Neuronal stem cell (in vitro differentiated cells): ENCODE data around the gene PRDM10.

Source experiments
- DNase-seq: peaks from one replicate; pipeline ENCODE4 v3.0.0-alpha.2; 2013; ENCODE audit warnings: low spot score
- H2AFZ ChIP-seq: one replicate; pipeline ENCODE4 v1.6.1; 2013; ENCODE audit warnings: mild to moderate bottlenecking, low read length, inconsistent platforms
- H2AK5ac ChIP-seq: 2 replicates; pipeline ENCODE4 v1.6.1; 2013; ENCODE audit warnings: low read depth, mild to moderate bottlenecking, inconsistent platforms, low read length, moderate library complexity, mixed read lengths
- H2BK120ac ChIP-seq: 2 replicates; pipeline ENCODE4 v1.6.1; 2013; ENCODE audit warnings: low read depth, mild to moderate bottlenecking, inconsistent platforms, low read length, moderate library complexity, mixed read lengths
- H2BK12ac ChIP-seq: one replicate; pipeline ENCODE4 v1.6.1; 2013; ENCODE audit warnings: low read length, inconsistent platforms
- H2BK15ac ChIP-seq: 2 replicates; pipeline ENCODE4 v1.6.1; 2013; ENCODE audit warnings: mild to moderate bottlenecking, low read length, inconsistent platforms, mixed read lengths
- H2BK5ac ChIP-seq: one replicate; pipeline ENCODE4 v1.6.1; 2013; ENCODE audit warnings: inconsistent platforms, mild to moderate bottlenecking, low read length, moderate library complexity
- H3K14ac ChIP-seq: one replicate; pipeline ENCODE4 v1.6.1; 2013; ENCODE audit warnings: low read length, inconsistent platforms
- H3K18ac ChIP-seq: 2 replicates; pipeline ENCODE4 v1.6.1; 2013; ENCODE audit warnings: low read length, inconsistent platforms
- H3K23ac ChIP-seq: 2 replicates; pipeline ENCODE4 v1.6.1; 2013; ENCODE audit warnings: low read depth, mild to moderate bottlenecking, mixed read lengths, low read length, inconsistent platforms; ENCODE audit not compliant: poor library complexity
- H3K27ac ChIP-seq: replicated peaks from 3 replicates; pipeline ENCODE4 v1.5.1; 2013; ENCODE audit warnings: low read length, inconsistent platforms
- H3K27me3 ChIP-seq, 3 experiments: 2 replicates each; pipeline ENCODE4 v1.6.1; 2013; ENCODE audit warnings: low read length in 3 of 3, mild to moderate bottlenecking in 2 of 3, inconsistent platforms in 1 of 3, low read depth in 1 of 3, mixed read lengths in 1 of 3, moderate library complexity in 1 of 3; ENCODE audit not compliant: control insufficient read depth in 3 of 3, insufficient read depth in 3 of 3
- H3K36me3 ChIP-seq, 2 donors: replicated peaks in 1 of 2; 2 replicates each; pipeline ENCODE4 v1.6.1; 2013; ENCODE audit warnings: low read length in 2 of 2; ENCODE audit not compliant: control insufficient read depth in 2 of 2, insufficient read depth in 2 of 2
- H3K4ac ChIP-seq: 2 replicates; pipeline ENCODE4 v1.6.1; 2013; ENCODE audit warnings: inconsistent platforms, mild to moderate bottlenecking, low read length, moderate library complexity
- H3K4me1 ChIP-seq, 2 donors: 1 replicate in 1 of 2; 2 replicates in 1 of 2; pipeline ENCODE4 v1.6.1; 2013; ENCODE audit warnings: low read length in 2 of 2, low read depth in 1 of 2; ENCODE audit not compliant: control insufficient read depth in 2 of 2, insufficient read depth in 1 of 2
- H3K4me2 ChIP-seq: one replicate; pipeline ENCODE4 v1.6.1; 2013; ENCODE audit warnings: mild to moderate bottlenecking, low read length, inconsistent platforms; ENCODE audit not compliant: insufficient read depth, poor library complexity, severe bottlenecking
- H3K4me3 ChIP-seq, 2 donors: 2 replicates each; pipeline ENCODE4 v1.5.1; 2013; ENCODE audit warnings: low read length in 2 of 2, mild to moderate bottlenecking in 2 of 2, inconsistent platforms in 1 of 2, moderate library complexity in 1 of 2
- H3K79me1 ChIP-seq: one replicate; pipeline ENCODE4 v1.6.1; 2013; ENCODE audit warnings: low read depth, mild to moderate bottlenecking, inconsistent platforms, low read length, moderate library complexity
- H3K9ac ChIP-seq: one replicate; pipeline ENCODE4 v1.6.1; 2013; ENCODE audit warnings: mild to moderate bottlenecking, low read depth, low read length, inconsistent platforms; ENCODE audit not compliant: poor library complexity
- H3K9me3 ChIP-seq, 2 donors: replicated peaks in 1 of 2; 2 replicates each; pipeline versions ENCODE3 to v1.6.1; 2013; ENCODE audit warnings: low read length in 2 of 2, mild to moderate bottlenecking in 2 of 2, inconsistent platforms in 1 of 2, low read depth in 1 of 2, mixed read lengths in 1 of 2, moderate library complexity in 1 of 2; ENCODE audit not compliant: control insufficient read depth in 2 of 2, insufficient read depth in 1 of 2
- H4K8ac ChIP-seq: one replicate; pipeline ENCODE4 v1.6.1; 2013; ENCODE audit warnings: low read depth, mild to moderate bottlenecking, inconsistent platforms, low read length, moderate library complexity
- H4K91ac ChIP-seq: one replicate; pipeline ENCODE4 v1.6.1; 2013; ENCODE audit warnings: low read length, low read depth, mild to moderate bottlenecking, inconsistent platforms; ENCODE audit not compliant: poor library complexity
- WGBS, 2 donors: extraction: QIAGEN DNeasy Blood & Tissue Kit; methylation state at CpG; one replicate each; pipeline ENCODE4 v1.1.7; 2013; ENCODE audit warnings: missing lambda C conversion rate in 2 of 2, mixed read lengths in 1 of 2; ENCODE audit not compliant: insufficient read length in 2 of 2, insufficient replicate concordance in 1 of 2; ENCODE audit errors: extremely low coverage in 2 of 2; 5-methylcytosine and 5-hydroxymethylcytosine counted together

PRDM10 gene

GRCh38 chr11:129943036-129943435 lies 59.6 kb downstream of the PRDM10 start:
- no peak overlapping the region for H2AFZ ChIP-seq
- no peak overlapping the region for H3K9ac ChIP-seq
- no peak overlapping the region for H3K27ac ChIP-seq
- no peak overlapping the region for H3K4me2 ChIP-seq
- H3K23ac ChIP-seq, result no peak overlapping the region
- H2BK12ac ChIP-seq, result no peak overlapping the region
- no peak overlapping the region for H4K8ac ChIP-seq
- H3K36me3 ChIP-seq, result peaks cover 13 to 35% of the 10 kb centered on the region in 2 donors
- no peaks in the 10 kb centered on the region for H3K9me3 ChIP-seq
- no peaks in the 10 kb centered on the region for H3K27me3 ChIP-seq
- H3K79me1 ChIP-seq, result no peaks in the 10 kb centered on the region
- no peak overlapping the region for H2AK5ac ChIP-seq
- H3K4ac ChIP-seq, result no peak overlapping the region
- H2BK5ac ChIP-seq, result no peak overlapping the region
- no peak overlapping the region for H3K4me3 ChIP-seq
- no peak for DNase-seq
- no peaks in the 10 kb centered on the region for H3K4me1 ChIP-seq
- no peak overlapping the region for H2BK15ac ChIP-seq
- H3K14ac ChIP-seq, result no peak overlapping the region
- H4K91ac ChIP-seq, result no peak overlapping the region
- H3K18ac ChIP-seq, result no peak overlapping the region
- H2BK120ac ChIP-seq, result no peak overlapping the region

GRCh38 chr11:129939510-129939909 lies 63.1 kb downstream of the PRDM10 start:
- H3K4me2 ChIP-seq, result no peak overlapping the region
- no peak overlapping the region for H2BK5ac ChIP-seq
- no peak overlapping the region for H3K4me3 ChIP-seq
- H2BK15ac ChIP-seq, result no peak overlapping the region
- no peak overlapping the region for H4K91ac ChIP-seq
- no peak overlapping the region for H3K9ac ChIP-seq
- H3K23ac ChIP-seq, result no peak overlapping the region
- H3K9me3 ChIP-seq, result no peaks in the 10 kb centered on the region
- H3K14ac ChIP-seq, result no peak overlapping the region
- no peak overlapping the region for H4K8ac ChIP-seq
- no peak overlapping the region for H3K27ac ChIP-seq
- peaks cover 7 to 17% of the 10 kb centered on the region in 2 donors for H3K36me3 ChIP-seq
- H3K4me1 ChIP-seq, result peaks cover 2 to 5% of the 10 kb centered on the region in 2 donors
- H3K18ac ChIP-seq, result no peak overlapping the region
- no peak for DNase-seq
- H3K79me1 ChIP-seq, result no peaks in the 10 kb centered on the region
- no peaks in the 10 kb centered on the region for H3K27me3 ChIP-seq
- H2BK12ac ChIP-seq, result no peak overlapping the region
- no peak overlapping the region for H2AFZ ChIP-seq
- no CpG with 5 or more reads among the region's 4 CpGs for WGBS, 2 donors
- H3K4ac ChIP-seq, result no peak overlapping the region
- no peak overlapping the region for H2BK120ac ChIP-seq
- no peak overlapping the region for H2AK5ac ChIP-seq

DNA sequence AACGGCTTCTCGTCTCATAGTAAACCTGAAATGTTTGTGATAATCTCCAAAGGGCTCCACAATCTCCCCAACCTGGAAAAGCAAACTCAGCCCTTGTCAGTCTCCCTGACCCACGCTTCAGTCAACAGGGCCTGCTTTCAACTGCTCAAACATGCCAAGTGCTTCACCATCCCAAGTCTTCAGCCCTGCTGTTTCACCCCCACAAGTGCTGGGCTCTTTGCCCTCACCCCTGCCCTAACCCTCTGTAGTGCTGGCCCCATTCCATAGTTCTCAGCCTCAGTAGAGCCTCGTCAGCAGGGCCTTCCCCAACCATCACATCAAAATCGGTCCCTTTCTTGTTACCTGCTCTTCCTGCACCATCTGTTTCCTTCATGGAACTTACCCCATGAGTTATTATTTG lies 63.9 kb downstream of the PRDM10 start:
- no peak overlapping the region for H2AK5ac ChIP-seq
- H3K9ac ChIP-seq, result no peak overlapping the region
- no peak overlapping the region for H3K4me3 ChIP-seq
- no peak overlapping the region for H2BK120ac ChIP-seq
- H3K4me2 ChIP-seq, result no peak overlapping the region
- no peaks in the 10 kb centered on the region for H3K9me3 ChIP-seq
- DNase-seq, result no peak
- no peak overlapping the region for H3K4ac ChIP-seq
- H3K18ac ChIP-seq, result no peak overlapping the region
- no peak overlapping the region for H3K23ac ChIP-seq
- H2BK5ac ChIP-seq, result no peak overlapping the region
- H2BK15ac ChIP-seq, result no peak overlapping the region
- no CpG with 5 or more reads among the region's 5 CpGs for WGBS, 2 donors
- peaks cover 11 to 22% of the 10 kb centered on the region in 2 donors for H3K36me3 ChIP-seq
- H3K79me1 ChIP-seq, result no peaks in the 10 kb centered on the region
- H4K91ac ChIP-seq, result no peak overlapping the region
- H3K4me1 ChIP-seq, result peaks cover 2 to 5% of the 10 kb centered on the region in 2 donors
- H3K14ac ChIP-seq, result no peak overlapping the region
- no peak overlapping the region for H3K27ac ChIP-seq
- H4K8ac ChIP-seq, result no peak overlapping the region
- H3K27me3 ChIP-seq, result no peaks in the 10 kb centered on the region
- H2AFZ ChIP-seq, result no peak overlapping the region
- H2BK12ac ChIP-seq, result no peak overlapping the region

GRCh38 chr11:129937592-129938238 lies 64.9 kb downstream of the PRDM10 start:
- H3K4me2 ChIP-seq, result no peak overlapping the region
- H3K9me3 ChIP-seq, result no peaks in the 10 kb centered on the region
- H2AK5ac ChIP-seq, result no peak overlapping the region
- H3K23ac ChIP-seq, result no peak overlapping the region
- no peak overlapping the region for H2BK12ac ChIP-seq
- peaks cover 2 to 5% of the 10 kb centered on the region in 2 donors for H3K4me1 ChIP-seq
- peaks cover 12 to 24% of the 10 kb centered on the region in 2 donors for H3K36me3 ChIP-seq
- no peak overlapping the region for H4K91ac ChIP-seq
- H3K4ac ChIP-seq, result no peak overlapping the region
- no CpG with 5 or more reads among the region's 4 CpGs for WGBS, 2 donors
- H3K79me1 ChIP-seq, result no peaks in the 10 kb centered on the region
- H2AFZ ChIP-seq, result no peak overlapping the region
- no peak overlapping the region for H3K14ac ChIP-seq
- H2BK15ac ChIP-seq, result no peak overlapping the region
- no peaks in the 10 kb centered on the region for H3K27me3 ChIP-seq
- H4K8ac ChIP-seq, result no peak overlapping the region
- H3K18ac ChIP-seq, result no peak overlapping the region
- no peak overlapping the region for H3K27ac ChIP-seq
- H2BK5ac ChIP-seq, result no peak overlapping the region
- no peak overlapping the region for H3K4me3 ChIP-seq
- DNase-seq, result no peak
- H3K9ac ChIP-seq, result no peak overlapping the region
- H2BK120ac ChIP-seq, result no peak overlapping the region
